PC-3 (cell line): ENCODE data around the gene OR1Q1.

Experiments used
- EZH2 ChIP-seq: fragments of 300-600 bp; sonication (generic); IDR thresholded peaks from one replicate; pipeline ENCODE4 v1.6.1; 2017; ENCODE audit warnings: antibody characterized with exemption, mild to moderate bottlenecking, low read length; ENCODE audit not compliant: unreplicated experiment
- EZH2phosphoT487 ChIP-seq: fragments of 300-600 bp; sonication (generic); IDR thresholded peaks from 2 replicates; pipeline ENCODE4 v1.6.1; 2018; ENCODE audit warnings: mild to moderate bottlenecking, antibody characterized with exemption, low read length, borderline replicate concordance
- TF ChIP-seq, protein P1 (sequence below): fragments of 300-600 bp; sonication (generic); conservative IDR thresholded peaks from 2 replicates; pipeline ENCODE4 v1.5.1; 2017; ENCODE audit warnings: antibody characterized with exemption, low read depth, mild to moderate bottlenecking, low read length

GRCh38 chr9:122579874-122580273, 34.7 kb upstream of the OR1Q1 start:
- TF ChIP-seq EZH2 = no peak
- TF ChIP-seq, protein P1, sequence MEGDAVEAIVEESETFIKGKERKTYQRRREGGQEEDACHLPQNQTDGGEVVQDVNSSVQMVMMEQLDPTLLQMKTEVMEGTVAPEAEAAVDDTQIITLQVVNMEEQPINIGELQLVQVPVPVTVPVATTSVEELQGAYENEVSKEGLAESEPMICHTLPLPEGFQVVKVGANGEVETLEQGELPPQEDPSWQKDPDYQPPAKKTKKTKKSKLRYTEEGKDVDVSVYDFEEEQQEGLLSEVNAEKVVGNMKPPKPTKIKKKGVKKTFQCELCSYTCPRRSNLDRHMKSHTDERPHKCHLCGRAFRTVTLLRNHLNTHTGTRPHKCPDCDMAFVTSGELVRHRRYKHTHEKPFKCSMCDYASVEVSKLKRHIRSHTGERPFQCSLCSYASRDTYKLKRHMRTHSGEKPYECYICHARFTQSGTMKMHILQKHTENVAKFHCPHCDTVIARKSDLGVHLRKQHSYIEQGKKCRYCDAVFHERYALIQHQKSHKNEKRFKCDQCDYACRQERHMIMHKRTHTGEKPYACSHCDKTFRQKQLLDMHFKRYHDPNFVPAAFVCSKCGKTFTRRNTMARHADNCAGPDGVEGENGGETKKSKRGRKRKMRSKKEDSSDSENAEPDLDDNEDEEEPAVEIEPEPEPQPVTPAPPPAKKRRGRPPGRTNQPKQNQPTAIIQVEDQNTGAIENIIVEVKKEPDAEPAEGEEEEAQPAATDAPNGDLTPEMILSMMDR = no peak
- TF ChIP-seq EZH2phosphoT487 = no peak
